ENCODE measurements around the gene SH3TC1.

Gene SH3TC1

GRCh38 chr4:8182294-8182693, 16.8 kb upstream of the SH3TC1 start:
- DNase-seq = no peak

- no peak for DNase-seq
These were observed 16.0 kb upstream of the SH3TC1 start for GRCh38 chr4:8182858-8183725.

DNA sequence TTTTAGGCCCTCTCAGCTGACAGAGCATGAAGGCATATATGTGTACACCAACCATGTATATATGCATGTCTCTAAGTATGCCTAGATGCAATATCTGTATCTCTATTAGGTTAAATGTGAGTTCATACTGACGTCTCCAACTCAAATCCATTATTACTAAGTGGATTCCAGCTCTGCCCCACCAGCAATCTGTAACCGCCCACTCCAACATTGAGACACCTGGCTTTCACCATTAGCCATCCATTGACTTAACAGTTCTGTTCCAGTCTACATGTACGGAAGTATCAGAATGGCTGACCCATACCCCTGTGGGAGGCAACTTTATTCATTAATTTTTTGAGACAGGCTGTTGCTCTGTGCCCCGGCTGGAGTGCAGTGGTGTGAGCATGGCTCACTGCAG, 15.0 kb upstream of the SH3TC1 start:
- no peak for DNase-seq

DNA sequence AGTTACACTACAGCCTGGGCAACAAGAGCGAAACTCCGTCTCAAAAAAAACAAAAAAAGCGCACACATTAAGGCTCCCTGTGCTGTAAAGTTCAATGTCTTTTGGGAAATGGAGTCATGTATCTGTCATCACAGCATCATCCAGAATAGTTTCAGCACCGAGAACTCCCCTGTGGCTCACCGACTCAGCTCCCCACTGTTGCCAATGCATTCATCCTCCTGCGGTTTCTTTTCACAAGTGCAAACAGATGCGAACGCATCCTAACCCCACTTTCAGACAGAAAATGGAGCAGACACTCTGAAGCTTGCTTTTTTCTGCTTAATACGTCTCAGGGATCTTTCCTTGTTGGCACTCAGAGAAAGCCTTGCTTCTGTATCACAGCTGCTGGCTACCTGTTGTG, 13.8 kb upstream of the SH3TC1 start:
- DNase-seq = no peak

GRCh38 chr4:8185930-8186329, 13.2 kb upstream of the SH3TC1 start:
- DNase-seq = no peak

DNA sequence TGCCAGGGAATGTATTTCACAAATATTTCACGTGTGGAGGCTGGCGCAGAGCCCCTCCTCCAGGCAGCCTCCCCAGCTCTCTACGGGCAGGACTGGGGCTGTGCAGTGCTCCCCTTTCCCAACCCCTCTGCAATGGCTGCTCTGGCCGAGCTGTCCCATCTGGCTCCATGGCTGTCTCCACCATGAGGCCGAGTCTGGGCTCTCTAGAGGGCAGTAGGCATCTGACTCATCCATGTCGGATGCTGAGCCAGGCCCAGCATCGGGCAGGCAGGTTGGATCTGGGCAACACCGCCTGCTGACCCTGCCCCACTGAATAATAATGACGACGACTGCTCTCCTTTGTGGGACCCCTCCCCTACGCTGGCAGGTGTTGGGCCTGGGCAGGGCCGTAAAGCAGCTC, 11.0 kb upstream of the SH3TC1 start:
- DNase-seq = no peak

DNA sequence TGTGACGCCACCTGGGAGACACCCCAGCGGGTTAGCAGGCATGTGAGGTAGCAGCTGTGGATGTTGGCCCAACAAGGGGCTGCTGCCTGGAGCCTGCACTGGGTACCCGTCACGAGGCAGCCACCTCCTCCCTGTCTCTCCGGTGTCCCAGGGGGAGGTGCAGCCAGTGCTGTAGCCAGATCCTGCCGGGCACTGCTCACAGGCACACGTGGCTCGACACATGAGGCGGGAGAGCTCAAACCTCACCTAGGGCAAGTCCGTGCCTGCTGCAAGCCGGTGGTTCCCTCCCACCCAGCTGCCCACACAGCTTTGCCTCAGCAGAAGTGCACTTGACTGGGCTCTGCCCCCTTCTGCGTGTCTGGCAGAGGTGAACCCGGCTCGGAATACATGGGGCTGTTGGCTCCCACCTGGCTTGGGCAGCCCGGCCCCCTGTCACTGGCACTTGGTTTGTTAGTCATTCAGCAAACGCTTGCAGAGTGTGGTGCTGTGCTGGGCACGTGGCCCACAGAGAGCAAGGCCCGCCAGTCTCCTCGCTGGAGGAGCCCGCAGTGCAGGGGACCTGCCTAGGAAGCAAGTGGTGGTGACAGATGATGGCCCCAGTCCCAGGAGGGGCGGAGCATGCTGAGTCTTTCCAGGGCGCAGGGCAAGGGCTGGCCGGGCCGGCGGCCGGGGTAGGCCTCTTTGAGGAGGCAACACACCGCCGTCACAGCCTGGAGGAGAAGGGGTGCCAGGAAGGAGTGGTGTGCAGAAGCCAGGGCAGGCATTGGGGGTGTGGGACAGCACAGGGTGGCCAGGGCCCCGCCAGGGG, 10.1 kb upstream of the SH3TC1 start:
- no peak for DNase-seq

- no peak for DNase-seq
These were observed 9.3 kb upstream of the SH3TC1 start for GRCh38 chr4:8189551-8190466.

DNA sequence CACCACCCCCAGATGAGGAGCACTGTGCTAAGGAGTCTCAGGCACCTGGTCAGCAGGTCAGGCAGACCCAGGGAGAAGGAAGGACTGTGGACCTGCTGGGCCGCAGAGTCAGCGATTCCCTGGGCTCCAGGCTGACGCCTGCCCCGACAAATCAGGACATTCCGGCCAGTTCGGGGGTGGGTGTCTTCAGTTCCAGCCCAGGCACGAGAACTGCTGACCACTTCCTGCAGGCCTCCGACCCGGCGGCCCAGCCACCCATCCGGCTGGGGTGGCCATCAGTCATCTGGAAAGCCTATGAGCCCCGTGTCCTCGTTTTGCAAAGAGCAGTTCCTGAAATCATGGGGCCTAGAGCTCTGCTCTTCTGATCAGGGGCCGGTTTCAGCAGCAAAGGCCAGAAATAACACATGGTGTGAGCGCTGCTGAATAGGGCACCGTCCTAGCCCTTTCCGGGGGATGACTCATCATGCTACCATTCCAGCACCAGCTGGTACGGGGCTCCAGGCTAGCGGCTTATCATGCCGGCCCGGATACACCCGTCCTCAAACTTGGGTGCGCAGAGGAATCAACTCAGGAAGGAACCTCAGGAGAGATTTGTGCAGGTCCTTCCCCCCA, 7.8 kb upstream of the SH3TC1 start:
- DNase-seq = no peak

GRCh38 chr4:8192748-8193738, 6.0 kb upstream of the SH3TC1 start:
- peak; percentile 21 for DNase-seq

- no peak for DNase-seq
These were observed 4.5 kb upstream of the SH3TC1 start for GRCh38 chr4:8194306-8195242.

DNA sequence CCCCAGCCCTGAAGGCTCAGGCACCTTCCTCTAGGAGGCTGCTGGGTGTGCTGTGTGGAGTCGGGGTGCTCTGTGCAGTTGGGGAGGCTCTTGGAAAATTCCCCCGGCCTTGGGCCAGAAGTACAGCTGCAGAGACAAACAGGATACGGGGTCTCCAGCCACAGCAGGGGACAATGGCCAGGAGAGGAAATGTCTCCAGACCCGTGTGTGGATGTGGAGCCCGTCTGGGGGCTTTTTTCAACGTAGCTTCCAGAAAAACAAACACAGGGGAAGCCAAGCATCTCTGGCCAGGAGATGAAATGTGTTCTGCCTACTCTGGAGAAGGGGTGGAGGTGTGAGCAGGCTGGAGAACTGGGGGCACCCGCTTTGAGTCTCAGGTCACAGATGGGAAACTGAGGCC, 3.7 kb upstream of the SH3TC1 start:
- DNase-seq = no peak

- DNase-seq = no peak
These were observed 3.1 kb upstream of the SH3TC1 start for GRCh38 chr4:8195841-8196458.

- DNase-seq = no peak
These were observed 1.6 kb upstream of the SH3TC1 start for GRCh38 chr4:8197521-8197920.

DNA sequence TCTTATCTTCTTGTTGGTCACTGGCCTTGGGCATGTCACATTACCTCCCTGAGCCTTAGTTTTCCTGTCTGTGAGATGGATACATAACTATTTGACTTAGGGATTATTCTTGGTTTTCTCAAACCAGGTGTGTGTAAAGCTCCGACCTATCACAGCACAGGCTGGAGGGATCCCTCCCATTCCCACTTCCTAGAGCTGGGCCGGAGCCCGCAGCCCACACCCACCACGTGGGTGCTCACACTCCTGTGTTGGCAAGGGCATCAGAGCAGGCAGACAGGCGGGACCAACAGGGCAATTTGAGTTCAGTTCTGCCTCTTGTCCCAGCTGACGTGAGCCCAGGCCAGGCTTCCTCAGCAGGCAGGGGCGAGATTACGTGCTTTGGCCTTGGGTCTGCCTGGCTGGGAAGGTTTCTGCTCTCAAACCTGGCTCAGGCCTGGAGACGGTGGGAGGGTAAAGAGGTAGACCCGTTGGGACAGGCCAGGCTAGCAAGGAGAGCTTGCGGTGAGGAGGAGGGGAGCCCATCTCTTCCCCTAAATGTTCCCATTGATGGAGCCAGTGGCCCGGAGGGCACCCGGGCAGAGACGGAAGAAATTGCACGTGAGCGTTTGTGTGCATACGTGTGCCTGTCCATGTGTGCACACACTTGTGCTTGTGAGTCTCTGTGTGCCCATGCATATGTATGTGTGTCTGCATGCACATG, 734 bp upstream of the SH3TC1 start:
- DNase-seq = peak; percentile 8

GRCh38 chr4:8199594-8200301, 658 bp downstream of the SH3TC1 start:
- peak; percentile 33 for DNase-seq

DNA sequence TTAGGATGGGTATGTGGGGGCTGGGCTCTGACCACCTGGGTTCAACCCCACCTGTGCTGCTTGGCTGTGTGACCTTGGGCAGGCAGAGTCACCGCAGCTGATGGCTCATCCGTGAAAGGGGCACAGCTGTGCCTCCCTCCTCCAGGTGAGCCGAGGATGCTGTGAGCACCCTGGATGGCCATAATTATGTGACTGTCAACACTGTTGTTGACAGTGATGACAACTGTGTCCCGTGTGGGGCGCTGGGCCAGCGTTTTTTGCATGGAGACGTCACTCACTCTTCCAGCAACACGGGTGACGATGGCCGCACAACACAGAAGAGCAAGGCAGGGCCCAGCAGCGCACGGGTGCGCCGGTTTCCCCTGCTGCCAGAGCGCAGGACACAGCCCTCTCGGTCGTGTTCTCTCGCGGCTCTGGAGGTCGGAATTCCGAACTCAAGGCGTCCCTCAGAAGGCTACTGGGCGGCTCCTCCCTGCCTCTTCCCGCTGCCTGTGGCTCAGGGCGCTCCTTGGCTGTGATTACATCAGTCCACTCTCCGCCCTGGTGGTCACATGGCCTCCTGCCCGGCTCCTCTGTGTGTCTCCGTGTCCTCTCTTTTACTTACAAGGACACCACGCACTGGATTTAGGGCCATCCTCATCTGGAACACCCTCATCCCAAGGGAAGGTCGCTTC, 1.3 kb downstream of the SH3TC1 start:
- DNase-seq = peak; percentile 42

DNA sequence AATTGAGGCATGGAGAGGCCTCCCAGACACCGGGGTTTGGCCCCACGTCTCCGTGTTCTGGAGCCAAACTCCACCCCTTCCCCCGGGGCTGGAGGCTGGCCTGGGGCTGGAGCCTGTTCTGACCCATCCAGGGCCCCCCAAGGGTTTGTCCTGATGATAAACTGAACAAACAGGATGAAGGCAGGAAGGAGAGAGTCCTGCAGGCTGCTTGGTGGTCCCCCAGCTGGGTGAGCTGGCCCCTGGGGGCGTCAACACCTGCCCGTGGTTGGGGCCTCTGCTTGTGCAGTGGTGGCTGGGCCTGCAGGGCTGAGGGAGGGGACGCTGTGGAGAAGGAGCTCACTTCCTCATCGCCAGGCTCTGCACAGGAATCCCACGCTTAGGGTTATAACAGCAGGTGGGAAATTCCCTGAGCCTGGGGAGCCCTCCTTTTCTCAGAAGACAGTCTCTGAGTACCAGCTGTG, 2.3 kb downstream of the SH3TC1 start:
- DNase-seq = peak; percentile 65

Data from stimulated activated CD4-positive, alpha-beta T cell treated with anti-CD3 and anti-CD28 coated beads, Interleukin-15, amount 100 ng/mL, for 24 hours (primary cell).